GM12891 (cell line): ENCODE data around the gene SPATA20.

ENCODE experiments used
- DNase-seq: peaks from one replicate; pipeline ENCODE4 v3.0.0; 2011; ENCODE audit warnings: low spot score; ENCODE audit not compliant: insufficient read length
- FAIRE-seq: peaks from 2 replicates; lab custom pipeline; 2011; peaks lifted over from hg19 to GRCh38; lab: Jason Lieb, UNC
- PAX5 ChIP-seq: IDR thresholded peaks from 2 replicates; pipeline ENCODE4 v1.6.1; 2011; ENCODE audit warnings: low read length, moderate library complexity, mild to moderate bottlenecking; ENCODE audit not compliant: insufficient read depth, severe bottlenecking
- POLR2A ChIP-seq: IDR thresholded peaks from 2 replicates; pipeline ENCODE4 v1.6.1; 2011; ENCODE audit warnings: low read depth, low read length, control low read depth
- POLR2AphosphoS5 ChIP-seq: IDR thresholded peaks from 2 replicates; pipeline ENCODE4 v1.6.1; 2011; ENCODE audit warnings: low read depth, low read length, control low read depth
- POU2F2 ChIP-seq: IDR thresholded peaks from 2 replicates; pipeline ENCODE4 v1.6.1; 2011; ENCODE audit warnings: low read depth, mild to moderate bottlenecking, control low read depth, low read length, moderate library complexity
- SPI1 ChIP-seq: IDR thresholded peaks from 2 replicates; pipeline ENCODE4 v1.6.1; 2011; ENCODE audit warnings: low read depth, low read length, control low read depth
- TAF1 ChIP-seq: IDR thresholded peaks from 2 replicates; pipeline ENCODE4 v1.6.1; 2011; ENCODE audit warnings: low read depth, low read length, control low read depth

Gene SPATA20

DNA sequence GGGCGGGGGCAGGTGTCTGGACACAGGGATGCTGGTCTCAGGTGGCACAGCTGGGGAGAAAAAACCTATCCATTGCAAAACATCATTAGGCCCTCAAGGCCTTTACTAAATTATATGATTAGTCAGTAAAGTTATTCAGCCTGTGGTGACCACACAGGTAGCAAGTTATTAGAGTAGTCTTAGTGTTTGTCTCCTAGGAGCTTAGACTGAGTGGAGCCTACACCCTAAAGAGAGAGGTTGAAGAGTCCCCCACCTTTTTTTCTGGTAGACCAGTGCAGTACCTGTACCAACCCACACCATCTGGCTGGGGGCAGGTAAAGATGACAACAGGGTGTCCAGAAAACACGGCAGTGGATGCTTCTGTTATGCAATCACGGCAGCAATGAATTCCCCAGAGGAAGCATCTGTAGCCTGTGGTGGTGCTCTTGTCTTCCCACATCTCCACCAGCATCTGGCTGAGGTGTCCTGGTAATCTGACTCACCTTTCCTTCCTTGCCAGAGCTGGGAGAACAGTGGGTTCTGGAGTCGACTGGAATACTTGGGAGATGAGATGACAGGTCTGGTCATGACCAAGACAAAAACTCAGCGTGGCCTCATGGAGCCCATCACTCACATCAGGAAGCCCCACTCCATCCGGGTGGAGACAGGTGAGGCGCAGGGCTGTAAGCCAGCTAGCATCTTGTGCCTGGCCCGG, 27.7 kb upstream of the SPATA20 start:
- DNase-seq (no peak), FAIRE-seq (no peak)
- TF ChIP-seq POLR2AphosphoS5 (no peak), SPI1 (no peak), PAX5 (no peak), POU2F2 (no peak)

DNA sequence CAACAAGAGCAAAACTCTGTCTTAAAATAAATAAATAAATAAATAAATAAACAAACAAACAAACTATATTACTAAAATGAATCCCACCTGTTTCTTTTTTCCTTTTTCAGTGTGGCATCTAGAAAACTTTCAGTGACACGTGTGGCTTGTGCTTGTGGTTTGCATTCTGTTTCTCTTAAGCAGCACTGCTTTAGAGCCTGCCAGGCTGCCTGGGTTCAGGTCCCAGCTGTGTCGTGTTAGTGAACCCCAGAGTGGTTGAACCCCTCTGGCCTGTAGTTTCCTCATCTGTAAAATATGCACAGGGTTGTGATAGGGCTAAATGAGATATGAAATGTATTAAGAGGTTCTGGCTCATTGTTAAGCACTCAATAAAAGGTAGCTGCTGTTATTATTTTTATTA, 26.5 kb upstream of the SPATA20 start:
- FAIRE-seq = no peak
- no peak for DNase-seq
- TF ChIP-seq TAF1 (no peak), POLR2A (no peak), SPI1 (no peak), POU2F2 (no peak), POLR2AphosphoS5 (no peak), PAX5 (no peak)

DNA sequence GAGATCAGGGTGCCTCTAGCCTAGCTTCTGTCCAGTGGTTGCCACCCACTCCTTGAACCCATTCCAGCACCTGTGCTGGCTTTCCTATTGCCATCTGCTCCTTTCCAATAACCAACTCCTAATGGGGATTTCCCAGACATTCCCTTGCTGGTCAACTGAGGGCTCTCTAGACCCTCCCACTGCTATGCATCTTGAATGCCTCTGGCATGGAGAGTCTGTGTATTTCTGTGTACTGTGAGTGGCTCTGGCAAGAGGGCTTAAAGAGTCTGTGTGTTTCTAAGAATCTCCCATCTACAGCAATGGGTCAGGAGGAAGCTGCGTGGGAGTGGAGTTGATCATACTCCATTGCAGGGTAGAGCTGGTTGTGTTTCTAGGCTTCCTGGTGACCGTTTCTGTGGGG, 25.5 kb upstream of the SPATA20 start:
- FAIRE-seq = no peak
- no peak for DNase-seq
- TF ChIP-seq TAF1 = no peak
- no peak for TF ChIP-seq POU2F2
- no peak for TF ChIP-seq PAX5
- no peak for TF ChIP-seq POLR2AphosphoS5
- no peak for TF ChIP-seq SPI1
- TF ChIP-seq POLR2A = no peak

DNA sequence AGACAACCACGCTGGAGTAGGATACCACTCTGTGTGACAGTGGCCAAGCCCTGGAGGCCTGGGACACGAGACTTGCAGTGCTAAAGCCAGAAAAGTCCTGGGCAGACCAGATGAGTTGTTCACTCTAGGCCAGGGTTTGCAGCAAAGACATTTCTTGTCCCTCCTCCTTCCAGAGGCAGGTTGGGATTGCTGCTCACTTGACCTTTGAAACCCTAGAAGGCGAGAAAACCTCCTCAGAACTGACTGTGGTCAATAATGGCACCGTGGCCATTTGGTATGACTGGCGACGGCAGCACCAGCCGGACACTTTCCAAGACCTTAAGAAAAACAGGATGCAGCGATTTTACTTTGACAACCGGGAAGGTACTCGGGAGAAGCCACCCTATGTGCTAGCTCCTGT, 24.2 kb upstream of the SPATA20 start:
- DNase-seq (no peak), FAIRE-seq (no peak)
- TF ChIP-seq TAF1 = no peak
- TF ChIP-seq POU2F2 = no peak
- no peak for TF ChIP-seq POLR2AphosphoS5
- TF ChIP-seq SPI1 = no peak

DNA sequence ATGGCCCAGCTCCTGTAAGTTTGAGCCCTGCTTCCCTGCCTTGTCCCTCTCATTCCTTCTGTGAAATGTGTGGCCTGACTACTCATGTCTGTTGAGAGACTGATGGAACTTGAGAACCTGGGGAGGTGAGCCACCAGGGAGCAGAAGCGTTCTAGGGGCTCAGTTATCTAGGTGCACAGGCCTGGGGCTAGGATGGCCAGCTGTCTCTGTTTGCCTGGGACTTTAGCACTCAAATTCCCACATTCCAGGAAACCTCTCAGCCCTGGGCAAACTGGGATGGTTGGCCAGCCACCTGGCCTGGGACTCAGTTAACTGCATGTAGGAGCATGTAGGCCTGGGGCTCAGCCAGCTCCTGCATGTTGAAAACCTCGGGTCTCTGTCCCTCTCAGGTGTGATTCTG, 23.8 kb upstream of the SPATA20 start:
- no peak for FAIRE-seq
- TF ChIP-seq POU2F2 = no peak
- TF ChIP-seq SPI1 = no peak
- no peak for TF ChIP-seq POLR2A
- TF ChIP-seq PAX5 = no peak
- no peak for TF ChIP-seq POLR2AphosphoS5
- no peak for TF ChIP-seq TAF1
- DNase-seq = no peak

DNA sequence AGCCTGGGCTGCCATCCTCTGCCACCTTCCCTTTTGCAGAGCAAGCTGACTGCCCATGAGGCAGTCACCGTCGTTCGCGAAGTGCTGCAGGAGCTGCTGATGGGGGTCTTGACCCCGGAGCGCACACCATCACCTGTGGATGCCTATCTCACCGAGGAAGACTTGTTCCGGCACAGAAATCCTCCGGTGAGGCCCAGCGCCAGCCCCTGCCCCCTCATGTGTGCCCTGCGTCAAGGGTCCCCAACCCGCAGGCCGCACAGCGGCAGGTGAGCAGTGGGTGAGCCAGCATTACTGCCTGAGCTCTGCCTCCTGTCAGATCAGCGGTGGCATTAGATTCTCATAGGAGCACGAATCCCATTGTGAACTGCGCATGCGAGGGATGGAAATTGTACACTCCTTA, 22.1 kb upstream of the SPATA20 start:
- FAIRE-seq = no peak

DNA sequence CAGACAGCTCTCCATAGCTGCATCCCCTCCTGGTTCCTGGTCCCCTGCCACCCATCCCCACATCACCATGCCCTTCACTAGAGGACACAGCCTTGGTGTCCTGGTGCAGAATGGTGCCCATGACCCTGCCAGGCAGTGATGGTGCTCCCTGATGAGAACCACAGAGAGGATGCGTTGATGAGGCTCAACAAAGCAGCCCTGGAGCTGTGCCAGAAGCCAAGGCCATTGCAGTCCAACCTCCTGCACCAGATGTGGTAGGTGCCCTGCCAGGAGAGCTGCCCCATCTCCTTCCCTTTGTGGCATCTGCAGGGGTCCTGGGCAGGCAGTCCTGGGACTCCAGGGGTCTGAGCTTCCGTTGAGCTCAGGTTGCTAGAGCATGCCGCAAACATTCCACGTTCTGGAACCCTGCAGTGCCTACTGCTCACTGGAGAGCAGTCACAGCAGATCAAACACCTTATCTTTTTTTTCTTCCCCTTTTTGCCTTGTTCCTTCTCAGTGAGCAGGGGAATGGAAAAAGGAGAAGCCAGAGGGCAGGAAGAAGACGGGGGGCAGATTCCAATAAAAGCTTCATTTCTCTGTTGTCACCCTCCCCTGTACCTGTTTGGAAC, 19.7 kb upstream of the SPATA20 start:
- TF ChIP-seq SPI1 = no peak
- no peak for TF ChIP-seq PAX5
- no peak for TF ChIP-seq POLR2AphosphoS5
- TF ChIP-seq POLR2A = no peak
- TF ChIP-seq TAF1 = no peak
- TF ChIP-seq POU2F2 = no peak
- FAIRE-seq (no peak), DNase-seq (no peak)

More for the DNA sequence above, 22.1 kb upstream of the SPATA20 start:
- DNase-seq = no peak
- TF ChIP-seq PAX5 = no peak
- TF ChIP-seq POLR2A = no peak
- TF ChIP-seq SPI1 = no peak
- no peak for TF ChIP-seq POLR2AphosphoS5
- TF ChIP-seq POU2F2 = no peak
- TF ChIP-seq TAF1 = no peak

DNA sequence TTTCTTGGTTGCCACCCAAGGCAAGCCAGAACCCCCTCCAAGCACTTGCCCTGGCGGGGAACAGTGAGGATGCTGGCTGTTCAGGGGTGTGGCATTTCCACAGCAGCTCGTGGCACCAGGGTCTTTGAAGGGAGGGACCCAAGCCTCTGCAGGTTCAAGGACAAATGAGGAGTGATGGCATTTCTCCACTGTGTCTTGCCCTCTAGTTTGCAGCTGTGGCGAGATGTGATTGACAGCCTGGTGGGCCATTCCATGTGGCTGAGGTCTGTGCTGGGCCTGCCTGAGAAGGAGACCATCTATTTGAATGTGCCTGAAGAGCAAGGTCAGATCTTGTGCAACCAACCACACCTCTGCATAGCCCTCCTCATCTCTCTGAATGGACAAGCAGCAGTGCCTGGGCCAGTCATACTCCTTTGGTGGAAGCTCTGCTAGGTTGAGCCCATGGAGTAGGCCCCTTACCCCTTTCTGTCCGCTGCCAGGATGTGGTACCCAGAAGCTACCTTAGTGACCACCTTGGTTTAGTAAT, 19.0 kb upstream of the SPATA20 start:
- FAIRE-seq (no peak), DNase-seq (no peak)
- TF ChIP-seq POU2F2 (no peak), POLR2A (no peak), TAF1 (no peak)

DNA sequence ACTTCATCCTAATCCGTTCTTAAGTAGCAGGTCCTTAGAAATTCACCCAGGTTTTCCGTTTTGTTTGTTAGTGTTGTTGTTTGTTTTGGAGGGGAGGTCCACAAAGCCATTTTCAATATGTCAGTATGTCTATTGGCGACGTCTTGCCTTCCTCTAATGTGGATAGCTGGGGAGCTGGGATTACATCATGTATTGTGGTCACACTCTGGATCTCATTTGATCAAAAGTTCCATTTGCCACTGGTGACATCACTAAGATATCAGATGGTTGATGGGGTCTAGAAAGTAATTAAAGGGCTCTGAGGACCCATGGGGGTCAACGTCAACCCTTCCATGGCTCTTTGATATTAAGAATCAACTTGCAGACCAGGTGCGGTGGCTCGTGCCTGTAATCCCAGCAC, 17.1 kb upstream of the SPATA20 start:
- no peak for FAIRE-seq
- TF ChIP-seq PAX5 = no peak
- DNase-seq = no peak

DNA sequence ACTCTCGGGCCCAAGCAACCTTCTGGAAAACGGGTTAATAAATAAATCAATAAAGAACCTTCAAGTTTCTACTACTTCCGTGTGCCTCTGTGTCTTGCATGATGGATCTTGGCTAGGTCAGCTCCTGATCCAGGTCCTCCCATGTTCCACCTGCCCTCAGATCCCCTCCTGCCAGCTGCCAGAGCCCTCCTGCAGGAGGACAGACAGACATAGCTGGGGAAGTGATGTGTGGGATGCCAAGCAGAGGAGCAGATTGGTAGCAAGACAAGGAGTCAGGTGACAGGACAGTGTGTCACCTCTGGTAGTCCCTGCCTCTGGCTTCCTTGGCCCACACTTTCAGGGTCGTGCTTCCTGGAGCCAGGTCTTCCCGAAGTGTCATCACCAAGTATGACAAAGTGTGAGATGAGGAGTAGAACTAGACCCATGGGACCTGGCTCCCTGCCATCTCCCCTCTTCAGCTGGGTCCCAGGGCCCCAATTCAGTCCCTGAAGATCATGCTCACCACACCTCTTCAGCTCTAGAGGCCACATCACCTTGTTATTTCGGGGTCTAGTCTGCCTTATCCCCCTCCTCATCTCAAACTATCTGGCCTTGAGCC, 15.4 kb upstream of the SPATA20 start:
- no peak for FAIRE-seq
- TF ChIP-seq POU2F2 = no peak
- TF ChIP-seq SPI1 = no peak
- TF ChIP-seq PAX5 = no peak
- no peak for TF ChIP-seq POLR2AphosphoS5
- no peak for TF ChIP-seq POLR2A
- TF ChIP-seq TAF1 = no peak
- DNase-seq = no peak
